Muscle layer of colon (tissue), 2 donors: ENCODE measurements around the gene XIRP2.
"Not testable (repeated sequence)": the region's sequence is repeated elsewhere in the genome, so short reads cannot be mapped to it uniquely, and the experiment has no call there.

Experiments
- H3K27ac ChIP-seq: one replicate; pipeline ENCODE4 v1.7.0; 2013; ENCODE audit warnings: low read depth, mild to moderate bottlenecking, low read length, moderate library complexity
- H3K27me3 ChIP-seq, 2 donors: one replicate each; pipeline ENCODE4 v1.7.0; 2013; ENCODE audit warnings: low read length in 2 of 2, mild to moderate bottlenecking in 2 of 2; ENCODE audit not compliant: insufficient read depth in 2 of 2, control insufficient read depth in 1 of 2
- H3K36me3 ChIP-seq: one replicate; pipeline ENCODE4 v1.7.0; 2013; ENCODE audit warnings: mild to moderate bottlenecking, low read length; ENCODE audit not compliant: insufficient read depth
- H3K4me1 ChIP-seq: one replicate; pipeline ENCODE4 v1.7.0; 2013; ENCODE audit warnings: mild to moderate bottlenecking, low read length; ENCODE audit not compliant: insufficient read depth
- H3K4me3 ChIP-seq, 2 donors: one replicate each; pipeline ENCODE4 v1.7.0; 2013; ENCODE audit warnings: low read length in 2 of 2, low read depth in 1 of 2, mild to moderate bottlenecking in 1 of 2, moderate library complexity in 1 of 2
- H3K9ac ChIP-seq: one replicate; pipeline ENCODE4 v1.7.0; 2013; ENCODE audit warnings: low read length
- H3K9me3 ChIP-seq: one replicate; pipeline ENCODE4 v1.7.0; 2013; ENCODE audit warnings: mild to moderate bottlenecking, low read length
- donor health status: abdominal sarcoma.
- donor health status: Adenocarcinoma of cecum.

XIRP2 gene

GRCh38 chr2:167265722-167266121 is 377.4 kb downstream of the XIRP2 start:
- H3K9me3 ChIP-seq: no peaks in the 10 kb centered on the region
- no peaks in the 10 kb centered on the region for H3K4me1 ChIP-seq
- H3K4me3 ChIP-seq: no peak overlapping the region
- H3K9ac ChIP-seq: no peak overlapping the region
- no peaks in the 10 kb centered on the region for H3K27me3 ChIP-seq
- H3K36me3 ChIP-seq: no peaks in the 10 kb centered on the region
- H3K27ac ChIP-seq: no peak overlapping the region

GRCh38 chr2:167268245-167268644 is 380.0 kb downstream of the XIRP2 start:
- H3K36me3 ChIP-seq, H3K27ac ChIP-seq, H3K9ac ChIP-seq, H3K9me3 ChIP-seq, H3K4me3 ChIP-seq, H3K27me3 ChIP-seq, H3K4me1 ChIP-seq: not testable (repeated sequence)

GRCh38 chr2:167271932-167272331 is 383.7 kb downstream of the XIRP2 start:
- Histone ChIP-seq H3K27ac (no peak overlapping the region), H3K27me3 (no peaks in the 10 kb centered on the region), H3K9ac (no peak overlapping the region), H3K4me3 (no peak overlapping the region), H3K9me3 (no peaks in the 10 kb centered on the region), H3K36me3 (no peaks in the 10 kb centered on the region), H3K4me1 (no peaks in the 10 kb centered on the region)

GRCh38 chr2:167275046-167275445 is 386.8 kb downstream of the XIRP2 start:
- Histone ChIP-seq H3K4me3 (no peak overlapping the region), H3K27ac (no peak overlapping the region), H3K9ac (no peak overlapping the region), H3K36me3 (no peaks in the 10 kb centered on the region), H3K4me1 (no peaks in the 10 kb centered on the region), H3K9me3 (no peaks in the 10 kb centered on the region), H3K27me3 (no peaks in the 10 kb centered on the region)

- Histone ChIP-seq H3K27me3 (no peaks in the 10 kb centered on the region), H3K27ac (no peak overlapping the region), H3K9me3 (no peaks in the 10 kb centered on the region), H3K4me3 (no peak overlapping the region), H3K4me1 (no peaks in the 10 kb centered on the region), H3K9ac (no peak overlapping the region), H3K36me3 (no peaks in the 10 kb centered on the region)
Measured at GRCh38 chr2:167279810-167280209, 391.5 kb downstream of the XIRP2 start.

- Histone ChIP-seq H3K9ac (no peak overlapping the region), H3K27me3 (no peaks in the 10 kb centered on the region), H3K27ac (no peak overlapping the region), H3K9me3 (no peaks in the 10 kb centered on the region), H3K4me3 (no peak overlapping the region), H3K36me3 (no peaks in the 10 kb centered on the region), H3K4me1 (no peaks in the 10 kb centered on the region)
Measured at GRCh38 chr2:167287212-167287611, 398.9 kb downstream of the XIRP2 start.

- Histone ChIP-seq H3K36me3 (no peaks in the 10 kb centered on the region), H3K4me1 (peaks cover under 1% of the 10 kb centered on the region), H3K9ac (no peak overlapping the region), H3K9me3 (no peaks in the 10 kb centered on the region), H3K4me3 (no peak overlapping the region), H3K27ac (no peak overlapping the region), H3K27me3 (peaks cover 0 to 2% of the 10 kb centered on the region in 2 donors)
Measured at GRCh38 chr2:167289651-167290410, 401.6 kb downstream of the XIRP2 start.

GRCh38 chr2:167292430-167293171 is 404.3 kb downstream of the XIRP2 start, which contains the start of gene B3GALT1:
TSS of gene B3GALT1 (plus strand) at chr2:167293001.
- H3K27ac ChIP-seq: peak within 1 kb of the TSS; percentile 95
- H3K36me3 ChIP-seq: no peaks in the 10 kb centered on the region
- peak within 1 kb of the TSS; percentile 49 for H3K9ac ChIP-seq
- H3K27me3 ChIP-seq: peaks cover 0 to 6% of the 10 kb centered on the region in 2 donors
- peaks cover 5% of the 10 kb centered on the region for H3K4me1 ChIP-seq
- peak within 1 kb of the TSS; percentile 71 for H3K4me3 ChIP-seq
- no peaks in the 10 kb centered on the region for H3K9me3 ChIP-seq

- Histone ChIP-seq H3K9ac (no peak overlapping the region), H3K27ac (peak overlapping the region; percentile 65), H3K4me3 (peak overlapping the region; percentile 71), H3K4me1 (peaks cover 5% of the 10 kb centered on the region), H3K27me3 (peaks cover 0 to 6% of the 10 kb centered on the region in 2 donors), H3K9me3 (no peaks in the 10 kb centered on the region), H3K36me3 (no peaks in the 10 kb centered on the region)
Measured at GRCh38 chr2:167293172-167293781, 405.0 kb downstream of the XIRP2 start.

GRCh38 chr2:167293943-167294775 is 405.9 kb downstream of the XIRP2 start:
- Histone ChIP-seq H3K4me1 (peaks cover 5% of the 10 kb centered on the region), H3K9me3 (no peaks in the 10 kb centered on the region), H3K36me3 (no peaks in the 10 kb centered on the region), H3K27ac (peak overlapping the region; percentile 60), H3K27me3 (peaks cover 0 to 6% of the 10 kb centered on the region in 2 donors), H3K9ac (peak overlapping the region; percentile 46), H3K4me3 (peak overlapping the region; percentile 71)

- peaks cover 0 to 6% of the 10 kb centered on the region in 2 donors for H3K27me3 ChIP-seq
- no peaks in the 10 kb centered on the region for H3K36me3 ChIP-seq
- peak overlapping the region; percentile 46 for H3K9ac ChIP-seq
- no peaks in the 10 kb centered on the region for H3K9me3 ChIP-seq
- no peak overlapping the region for H3K27ac ChIP-seq
- H3K4me1 ChIP-seq: peaks cover 5% of the 10 kb centered on the region
- H3K4me3 ChIP-seq: peak overlapping the region; percentile 71
Measured at GRCh38 chr2:167294776-167295140, 406.5 kb downstream of the XIRP2 start.
